GM20431 (cell line): ENCODE data around the gene TMEM69.
"Not testable (repeated sequence)": the region's sequence is repeated elsewhere in the genome, so short reads cannot be mapped to it uniquely, and the experiment has no call there.

Experiments used
- in situ Hi-C: fragments of 300-500 bp; cut with MseI, MboI; formaldehyde crosslinking; loops from one replicate; pipeline ENCODE4 v1.15.0; 2020; ENCODE audit warnings: low sequenced_read_pairs; ENCODE audit not compliant: unreplicated experiment

TMEM69 gene

GRCh38 chr1:45726007-45726406 is 38.0 kb downstream of the TMEM69 start:
- in situ Hi-C loops = not testable (repeated sequence)

- in situ Hi-C loops = no loop called here
These were observed 42.2 kb downstream of the TMEM69 start for GRCh38 chr1:45730075-45730779.

- in situ Hi-C loops = no loop called here
These were observed 42.9 kb downstream of the TMEM69 start for GRCh38 chr1:45730780-45731319.

GRCh38 chr1:45739137-45739536 is 51.2 kb downstream of the TMEM69 start:
- in situ Hi-C loops = no loop called here

- in situ Hi-C loops = not testable (repeated sequence)
These were observed 51.7 kb downstream of the TMEM69 start for GRCh38 chr1:45739641-45740156.
